ENCODE data around the gene RNH1.

RNH1 gene

DNA sequence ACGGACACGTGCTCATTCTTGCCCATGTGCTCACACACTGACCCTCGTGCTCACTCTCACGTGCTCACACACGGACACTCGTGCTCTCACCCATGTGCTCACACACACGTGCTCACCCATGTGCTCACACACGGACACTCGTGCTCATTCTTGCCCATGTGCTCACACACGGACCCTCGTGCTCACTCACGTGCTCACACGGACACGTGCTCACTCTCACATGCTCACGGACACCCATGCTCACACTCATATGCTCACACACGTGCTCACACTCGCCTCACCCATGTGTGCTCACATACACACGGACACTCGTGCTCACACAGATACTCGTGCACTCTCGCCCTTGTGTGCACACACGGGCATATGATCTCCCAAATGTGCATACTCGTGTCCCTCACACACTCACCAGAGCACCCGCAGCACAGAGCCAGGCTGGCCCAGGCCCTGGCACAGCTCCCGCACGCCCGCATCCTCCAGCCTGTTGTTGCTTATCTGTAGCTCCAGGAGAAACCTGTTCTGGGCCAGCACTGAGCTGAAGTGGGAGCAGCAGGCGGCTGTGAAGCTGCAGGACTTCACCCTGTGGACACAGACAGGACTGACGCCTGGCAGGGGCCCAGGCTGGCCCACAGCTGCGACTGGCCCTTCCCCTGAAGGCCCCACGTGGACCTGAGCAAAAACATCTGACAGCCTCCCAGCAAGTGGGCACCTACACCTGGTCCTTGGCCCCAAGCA, 9.3 kb downstream of the RNH1 start:
- DNase-seq = no peak

DNA sequence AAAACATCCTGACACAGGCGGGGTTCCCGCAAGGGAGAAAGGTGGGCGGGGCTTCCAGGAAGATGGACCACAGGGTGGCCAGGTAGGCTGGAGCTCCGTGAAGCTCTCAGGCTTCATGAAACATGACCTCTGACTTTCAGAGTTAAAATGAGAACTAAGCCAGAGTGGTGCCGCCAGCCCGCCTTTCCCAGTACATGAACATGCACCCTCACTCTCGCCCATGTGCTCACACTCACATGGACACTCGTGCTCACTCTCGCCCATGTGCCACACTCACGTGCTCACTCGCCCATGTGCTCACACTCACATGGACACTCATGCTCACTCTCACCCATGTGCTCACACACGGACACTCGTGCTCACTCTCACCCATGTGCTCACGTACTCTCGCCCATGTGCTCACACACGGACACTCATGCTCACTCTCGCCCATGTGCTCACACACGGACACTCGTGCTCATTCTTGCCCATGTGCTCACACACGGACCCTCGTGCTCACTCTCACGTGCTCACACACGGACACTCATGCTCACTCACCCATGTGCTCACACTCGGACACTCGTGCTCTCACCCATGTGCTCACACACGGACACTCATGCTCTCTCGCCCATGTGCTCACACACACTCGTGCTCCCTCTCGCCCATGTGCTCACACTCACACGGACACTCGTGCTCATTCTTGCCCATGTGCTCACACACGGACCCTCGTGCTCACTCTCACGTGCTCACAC, 10.0 kb downstream of the RNH1 start:
- no peak for DNase-seq

DNA sequence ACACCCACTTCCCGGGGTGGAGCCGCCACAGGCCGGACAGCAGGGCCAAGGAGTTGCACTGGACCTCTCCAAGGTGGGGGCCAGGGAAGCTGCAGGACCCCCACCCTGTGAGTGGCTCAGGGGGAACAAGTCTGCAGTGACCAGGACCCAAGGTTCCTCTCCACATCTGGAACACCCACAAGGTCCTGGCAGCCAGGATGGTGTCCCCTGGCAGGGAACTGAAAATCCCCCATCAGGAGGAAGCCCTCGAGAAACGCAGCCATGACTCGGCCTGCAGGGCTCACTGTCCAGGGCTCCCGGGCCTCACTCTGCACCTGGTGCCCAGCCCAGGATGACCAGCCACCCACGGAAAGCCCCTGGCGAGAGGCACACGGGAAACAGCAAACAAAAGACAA, 11.5 kb downstream of the RNH1 start:
- no peak for DNase-seq

DNA sequence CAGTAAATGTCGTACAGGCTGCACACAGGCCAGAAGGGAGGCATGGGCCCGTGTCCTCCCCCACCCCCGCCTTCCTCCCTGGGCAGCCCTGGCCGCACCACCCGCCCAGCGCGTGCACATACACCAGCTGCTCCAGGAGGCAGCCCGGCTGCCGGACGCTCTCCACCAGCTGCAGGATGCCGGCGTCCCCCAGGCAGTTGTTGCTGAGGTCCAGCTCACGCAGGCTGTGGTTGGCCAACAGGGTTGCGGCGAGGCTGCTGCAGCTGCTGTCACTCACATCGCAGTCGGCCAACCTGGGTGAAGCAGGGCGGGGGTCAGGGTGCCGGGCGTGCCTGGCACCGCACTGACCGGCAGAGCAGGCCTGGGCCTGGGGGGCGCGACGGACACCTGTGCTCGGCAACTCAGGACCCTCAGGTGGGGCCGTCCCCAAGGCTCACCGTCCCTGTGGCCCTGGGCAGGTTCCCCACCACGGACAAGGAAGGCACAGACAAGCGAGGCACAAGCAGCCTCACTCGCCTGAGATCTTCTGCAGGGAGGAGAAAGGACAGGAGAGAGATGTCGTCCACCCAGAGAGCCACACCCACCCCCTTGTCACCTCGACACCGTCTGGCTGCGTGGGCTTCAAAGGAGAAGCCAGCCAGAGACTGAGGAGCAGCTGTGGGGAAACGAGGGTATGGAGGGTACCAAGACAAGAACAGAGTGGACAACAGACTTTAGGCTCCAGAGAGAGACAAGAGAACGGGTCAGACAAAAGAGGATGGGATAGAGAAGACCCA, 12.1 kb downstream of the RNH1 start:
- no peak for DNase-seq

DNA sequence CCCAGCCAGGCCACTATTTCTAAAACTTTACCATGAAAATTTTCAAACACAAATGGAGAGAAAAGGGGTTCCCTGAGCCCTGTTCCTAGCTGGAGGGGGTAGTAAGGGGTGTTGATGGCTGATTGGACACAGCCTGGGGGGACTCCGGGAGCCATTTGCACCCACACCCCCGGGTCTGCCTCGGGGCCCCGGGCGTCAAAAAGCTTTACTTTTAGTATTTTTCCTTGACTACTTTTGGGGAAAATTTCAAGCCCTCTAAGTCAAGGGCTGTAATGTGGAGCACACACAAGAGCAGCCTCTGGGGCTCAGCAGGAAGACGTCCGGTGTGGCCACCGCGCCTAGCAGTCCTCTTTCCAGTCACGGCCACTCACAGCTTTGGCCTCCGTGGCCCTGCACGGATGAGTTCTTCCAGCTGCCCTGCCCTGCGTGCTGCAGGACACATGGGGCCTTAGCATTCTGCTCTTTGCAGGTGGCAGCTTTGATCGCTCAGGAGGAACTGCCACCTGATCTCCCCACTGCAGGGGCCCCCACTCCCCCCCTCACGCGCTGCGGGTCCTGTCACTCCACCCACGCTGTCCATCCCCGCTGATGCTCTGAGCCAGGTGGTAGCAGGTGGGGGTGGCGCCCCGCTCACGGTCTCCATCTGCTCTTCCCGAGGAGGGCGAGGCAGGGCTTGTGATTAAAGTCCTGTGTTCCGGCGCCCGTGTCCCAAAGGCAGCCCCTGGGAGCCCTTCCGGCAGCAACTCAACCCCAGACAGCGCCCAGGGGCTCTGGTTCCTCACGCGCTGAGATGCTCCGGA, 14.4 kb downstream of the RNH1 start:
- DNase-seq = no peak

DNA sequence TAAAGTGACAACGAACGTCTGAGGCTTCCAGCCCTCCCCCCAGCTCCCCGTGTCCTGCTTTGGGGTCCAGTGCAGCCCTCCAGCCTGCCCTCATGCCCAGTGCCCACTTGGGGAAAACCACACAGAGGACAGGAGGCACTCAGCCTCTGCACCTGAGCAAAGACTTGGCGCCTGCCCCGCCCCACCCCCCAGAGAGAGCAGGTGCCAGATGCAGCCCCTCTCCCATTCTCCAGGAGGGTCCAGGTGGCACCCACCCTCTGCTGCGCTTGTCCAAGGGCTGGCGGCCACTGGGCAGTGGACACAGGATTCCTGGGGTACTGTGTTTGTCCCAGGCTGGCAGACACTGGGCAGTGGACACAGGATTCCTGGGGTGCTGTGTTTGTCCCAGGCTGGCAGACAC, 15.7 kb downstream of the RNH1 start:
- DNase-seq = no peak

DNA sequence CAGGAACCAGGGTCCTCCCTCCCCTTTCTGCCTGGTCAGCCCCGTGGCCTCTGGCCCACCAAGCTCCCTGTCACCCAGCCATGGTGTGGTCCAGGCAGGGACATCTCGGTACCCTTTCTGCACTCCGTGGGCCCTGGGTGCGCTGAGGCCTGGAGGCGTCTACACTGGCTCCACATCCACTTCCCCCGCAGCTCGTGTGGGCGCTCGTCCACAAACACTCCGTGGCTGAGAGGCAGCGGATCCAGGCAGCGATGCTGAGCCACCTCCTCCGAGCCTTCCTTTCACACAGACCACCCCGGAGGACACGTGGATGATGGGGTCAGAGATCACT, 16.1 kb downstream of the RNH1 start:
- DNase-seq = no peak

DNA sequence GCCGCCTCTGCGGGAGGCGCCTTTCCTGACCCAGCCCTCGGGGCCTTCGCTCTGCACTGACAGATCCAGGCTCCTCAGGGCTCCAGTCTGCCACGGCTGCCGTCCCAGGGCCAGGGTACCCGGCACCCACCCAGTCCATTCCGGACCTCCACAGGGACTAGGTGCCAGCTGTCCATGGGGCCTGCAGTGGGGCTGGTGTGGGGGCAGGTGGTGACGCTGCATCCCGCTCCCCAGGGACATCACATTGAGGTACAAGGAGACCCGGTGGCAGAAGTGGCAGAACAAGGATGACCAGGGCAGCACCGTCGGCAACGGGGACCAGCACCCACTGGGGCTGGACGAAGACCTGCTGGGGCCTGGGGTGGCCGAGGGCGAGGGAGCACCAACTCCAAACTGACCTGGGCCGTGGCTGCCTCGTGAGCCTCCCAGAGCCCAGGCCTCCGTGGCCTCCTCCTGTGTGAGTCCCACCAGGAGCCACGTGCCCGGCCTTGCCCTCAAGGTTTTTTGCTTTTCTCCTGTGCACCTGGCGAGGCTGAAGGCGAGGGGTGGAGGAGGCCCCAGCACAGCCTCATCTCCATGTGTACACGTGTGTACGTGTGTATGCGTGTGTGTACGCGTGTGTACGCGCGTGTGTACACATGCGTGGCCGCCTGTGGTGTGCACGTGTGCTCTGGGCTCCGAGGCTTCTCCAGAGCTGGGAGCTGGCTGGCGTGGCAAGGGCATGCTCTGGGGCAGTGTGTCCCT, 16.7 kb downstream of the RNH1 start:
- DNase-seq = no peak

DNA sequence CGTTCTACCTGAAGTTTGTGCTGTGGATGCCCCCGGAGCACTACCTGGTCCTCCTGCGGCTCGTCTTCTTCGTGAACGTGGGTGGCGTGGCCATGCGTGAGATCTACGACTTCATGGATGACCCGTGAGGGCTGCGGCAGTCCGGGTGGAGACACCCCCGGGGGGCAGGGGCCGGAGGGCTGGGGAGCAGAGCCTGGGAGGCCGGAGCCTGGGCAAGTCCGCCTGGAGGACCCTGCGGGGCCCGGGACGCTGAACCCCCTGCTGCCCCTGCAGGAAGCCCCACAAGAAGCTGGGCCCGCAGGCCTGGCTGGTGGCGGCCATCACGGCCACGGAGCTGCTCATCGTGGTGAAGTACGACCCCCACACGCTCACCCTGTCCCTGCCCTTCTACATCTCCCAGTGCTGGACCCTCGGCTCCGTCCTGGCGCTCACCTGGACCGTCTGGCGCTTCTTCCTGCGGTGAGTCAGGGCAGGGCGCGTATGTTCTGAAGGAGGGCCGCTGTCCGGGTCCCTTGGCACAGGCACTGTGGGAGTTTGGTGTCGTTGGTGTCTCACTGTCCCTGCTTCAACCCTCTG, 17.3 kb downstream of the RNH1 start:
- DNase-seq = no peak

DNA sequence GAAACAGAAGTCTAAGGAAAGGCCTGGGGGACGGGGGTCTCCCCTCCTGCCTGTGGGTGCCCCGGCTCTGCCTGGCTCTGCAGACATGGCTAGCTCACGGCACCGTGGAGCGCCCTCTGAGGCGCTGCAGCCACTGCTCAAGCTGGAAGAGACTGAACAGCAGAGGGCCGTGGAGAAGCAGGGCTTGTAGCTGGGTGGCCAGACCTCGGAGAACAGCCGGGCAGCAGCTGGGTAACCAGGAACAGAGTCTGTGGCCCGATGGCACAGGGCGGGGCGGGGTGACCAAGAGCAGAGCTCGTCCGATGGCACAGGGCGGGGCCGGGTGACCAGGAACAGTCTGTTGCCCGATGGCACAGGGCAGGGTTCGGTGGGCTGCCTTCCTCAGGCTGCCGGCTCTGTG, 18.1 kb downstream of the RNH1 start:
- no peak for DNase-seq

DNA sequence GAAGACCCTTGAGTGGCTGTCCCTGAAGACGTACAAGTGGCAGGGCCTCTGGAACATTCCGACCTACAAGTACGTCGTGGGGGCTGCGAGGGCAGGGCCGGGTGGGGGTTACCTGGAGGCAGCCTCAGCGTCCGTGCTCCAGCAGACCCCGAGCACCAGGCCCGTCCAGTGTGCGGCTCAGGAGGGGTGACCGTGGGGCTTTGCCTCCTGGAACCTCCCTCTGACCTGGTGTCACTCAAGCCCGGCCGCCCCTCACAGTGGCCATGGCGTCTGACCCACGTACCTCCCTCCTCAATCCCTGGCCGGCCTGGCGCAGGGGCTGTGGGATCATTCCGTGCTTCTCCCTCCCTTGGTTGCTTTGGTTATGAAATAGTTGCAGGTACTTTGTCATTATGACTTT, 18.5 kb downstream of the RNH1 start:
- DNase-seq = no peak

DNA sequence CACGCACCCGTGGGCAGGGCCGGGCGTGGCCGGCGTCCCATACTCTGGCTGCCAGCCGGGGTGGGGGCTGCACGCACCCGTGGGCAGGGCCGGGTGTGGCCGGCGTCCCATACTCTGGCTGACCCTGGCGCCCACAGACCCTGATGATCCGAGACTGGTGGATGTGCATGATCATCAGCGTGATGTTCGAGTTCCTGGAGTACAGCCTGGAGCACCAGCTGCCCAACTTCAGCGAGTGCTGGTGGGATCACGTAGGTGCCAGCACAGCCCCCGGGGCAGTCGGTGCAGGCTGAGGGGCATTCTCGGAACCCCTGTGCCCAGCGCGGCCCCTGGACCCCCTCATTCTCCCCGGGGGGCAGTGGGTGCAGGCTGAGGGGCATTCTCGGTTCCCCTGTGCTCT, 19.0 kb downstream of the RNH1 start:
- DNase-seq = no peak

DNA sequence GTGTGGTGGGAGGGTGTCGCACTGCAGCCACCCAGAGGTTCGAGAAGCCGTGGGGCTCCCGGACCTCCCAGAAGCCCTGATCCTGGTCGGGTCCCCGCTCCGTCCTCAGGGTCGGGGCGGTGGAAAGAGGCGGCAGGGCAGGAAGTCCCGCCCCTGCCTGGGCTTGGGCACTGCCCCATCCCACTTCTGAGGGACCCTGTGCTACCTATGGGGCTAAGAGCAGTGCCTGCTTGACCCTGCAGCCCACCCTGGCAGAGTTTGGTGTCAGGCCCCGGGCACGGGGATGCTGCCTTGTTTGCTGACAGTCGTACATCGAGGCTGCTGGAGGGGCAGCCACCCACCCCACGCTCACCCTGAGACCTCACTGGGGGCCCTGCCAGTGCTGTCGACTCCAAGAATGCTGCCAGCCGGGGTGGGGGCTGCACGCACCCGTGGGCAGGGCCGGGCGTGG, 19.4 kb downstream of the RNH1 start:
- no peak for DNase-seq

DNA sequence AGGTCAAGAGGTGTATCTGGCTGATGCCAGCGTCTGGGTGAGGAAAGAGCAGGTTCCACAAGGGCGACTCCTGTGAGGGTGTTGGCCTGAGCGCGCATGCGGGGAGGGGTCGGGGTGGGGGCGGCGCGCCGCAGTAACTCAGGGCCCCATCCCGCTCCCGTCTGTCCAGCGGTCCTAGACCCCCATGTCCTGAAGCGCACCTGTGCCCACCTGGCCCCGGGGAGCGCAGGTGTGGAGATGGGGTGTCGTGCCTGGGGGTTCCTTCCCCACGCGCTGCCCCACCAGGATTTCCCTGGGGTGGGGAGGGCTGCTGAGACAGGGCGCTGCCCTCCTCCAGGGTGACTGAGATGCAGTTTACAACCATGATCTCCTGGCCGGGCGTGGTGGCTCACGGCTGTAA, 20.9 kb downstream of the RNH1 start:
- DNase-seq = no peak

DNA sequence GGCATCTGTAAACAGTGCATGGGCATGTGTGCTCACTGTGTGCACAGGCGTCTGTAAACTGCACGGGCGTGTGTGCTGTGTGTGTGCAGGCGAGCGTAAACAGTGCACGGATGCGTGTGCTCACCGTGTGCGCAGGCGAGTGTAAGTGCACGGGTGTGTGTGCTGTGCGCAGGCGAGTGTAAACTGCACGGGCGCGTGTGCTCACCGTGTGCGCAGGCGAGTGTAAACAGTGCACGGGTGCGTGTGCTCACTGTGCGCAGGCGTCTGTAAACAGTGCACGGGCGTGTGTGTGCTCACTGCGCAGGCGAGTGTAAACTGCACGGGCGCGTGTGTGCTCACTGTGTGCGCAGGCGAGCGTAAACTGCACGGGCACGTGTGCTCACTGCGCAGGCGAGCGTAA, 22.4 kb downstream of the RNH1 start:
- DNase-seq = no peak

DNA sequence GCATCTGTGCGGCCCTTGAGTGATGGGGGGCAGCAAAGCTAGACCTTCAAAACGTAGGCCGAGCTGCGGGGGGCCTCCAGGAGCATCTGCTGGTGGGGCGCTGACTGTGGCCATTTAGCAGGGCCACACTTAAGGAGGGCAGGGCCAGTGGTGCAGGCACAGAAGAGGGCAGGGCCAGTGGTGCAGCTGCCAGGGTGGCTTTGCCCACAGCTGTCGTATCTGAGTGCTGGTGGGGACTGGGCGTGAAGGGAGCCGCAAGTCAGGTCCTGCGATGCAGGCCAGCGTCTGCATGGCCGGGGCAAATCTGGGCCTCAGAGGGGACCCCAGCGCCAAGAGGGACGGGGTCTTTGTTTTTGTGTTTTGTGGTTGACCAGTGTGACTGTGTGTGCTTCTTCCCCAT, 27.7 kb downstream of the RNH1 start:
- no peak for DNase-seq

DNA sequence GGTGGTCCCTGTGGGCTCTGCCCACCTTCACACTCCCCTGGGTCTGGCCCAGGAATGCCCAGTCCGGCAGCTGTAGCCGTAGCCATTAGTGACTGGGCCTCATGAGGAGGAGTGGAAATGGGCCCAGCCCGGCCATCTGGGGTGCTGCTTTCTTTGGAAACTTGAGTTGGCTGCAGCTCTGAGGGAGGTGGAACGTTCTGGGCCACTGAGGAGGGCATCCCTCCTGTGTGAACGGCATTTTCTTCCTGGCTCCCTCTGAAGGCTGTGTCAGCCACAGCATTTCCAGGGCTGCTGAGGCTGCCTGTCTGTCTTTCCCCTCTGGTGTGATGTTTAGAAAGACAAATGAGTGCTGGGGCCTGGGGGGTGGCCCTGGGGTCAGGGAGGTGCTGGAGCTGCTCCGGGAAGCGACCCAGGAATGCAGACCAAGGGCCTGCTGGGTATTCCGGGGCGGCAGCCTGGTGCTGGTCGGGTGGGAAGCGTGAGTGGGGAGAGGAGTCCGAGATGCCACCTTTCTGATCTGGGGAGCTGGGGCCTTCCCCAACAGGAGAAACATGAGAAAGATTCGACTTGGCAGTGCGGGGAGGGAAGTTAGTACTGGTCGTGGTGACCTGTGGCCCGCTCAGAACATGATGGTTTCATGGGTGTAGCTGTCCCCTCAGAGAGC, 29.9 kb downstream of the RNH1 start:
- DNase-seq = no peak

DNA sequence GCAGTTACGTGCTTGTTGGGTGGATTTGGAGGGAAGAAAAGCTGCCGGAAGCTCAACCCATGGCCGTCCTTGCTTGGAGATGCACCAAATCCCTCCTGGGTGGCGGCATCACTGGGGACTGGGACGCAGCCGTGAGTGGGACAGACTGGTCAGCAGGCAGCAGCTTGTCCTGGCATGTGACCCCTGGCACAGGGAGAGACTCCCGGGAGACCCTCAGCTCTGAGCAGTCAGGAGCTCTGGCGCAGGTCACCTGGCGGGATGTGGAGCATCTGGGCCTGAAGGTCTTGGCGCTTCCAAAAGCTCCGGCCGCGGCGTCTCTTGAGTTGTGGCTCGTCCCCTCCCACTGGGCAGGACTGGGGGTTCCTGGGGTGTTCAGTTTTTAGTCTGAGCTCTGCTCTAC, 30.6 kb downstream of the RNH1 start:
- no peak for DNase-seq

DNA sequence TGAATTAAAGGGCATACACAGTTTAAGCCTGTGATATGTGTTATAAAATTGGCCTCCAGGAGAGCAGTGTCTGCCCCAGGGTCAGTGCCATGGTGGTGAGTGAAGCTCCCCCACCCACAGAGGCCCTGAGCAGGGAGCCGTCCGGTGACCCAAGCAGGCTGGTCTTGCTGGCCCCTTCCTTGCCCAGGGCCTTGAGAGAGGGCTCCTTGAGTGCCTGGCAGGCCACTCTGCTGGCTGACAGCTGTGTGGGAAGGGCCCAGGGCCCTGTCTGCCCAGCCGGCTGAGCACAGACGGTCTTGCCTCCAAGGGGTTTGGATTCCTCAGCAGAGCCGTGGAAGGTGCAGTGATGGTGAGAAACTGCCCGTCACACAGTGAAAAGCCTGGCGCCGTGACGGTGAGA, 31.1 kb downstream of the RNH1 start:
- DNase-seq = no peak

DNA sequence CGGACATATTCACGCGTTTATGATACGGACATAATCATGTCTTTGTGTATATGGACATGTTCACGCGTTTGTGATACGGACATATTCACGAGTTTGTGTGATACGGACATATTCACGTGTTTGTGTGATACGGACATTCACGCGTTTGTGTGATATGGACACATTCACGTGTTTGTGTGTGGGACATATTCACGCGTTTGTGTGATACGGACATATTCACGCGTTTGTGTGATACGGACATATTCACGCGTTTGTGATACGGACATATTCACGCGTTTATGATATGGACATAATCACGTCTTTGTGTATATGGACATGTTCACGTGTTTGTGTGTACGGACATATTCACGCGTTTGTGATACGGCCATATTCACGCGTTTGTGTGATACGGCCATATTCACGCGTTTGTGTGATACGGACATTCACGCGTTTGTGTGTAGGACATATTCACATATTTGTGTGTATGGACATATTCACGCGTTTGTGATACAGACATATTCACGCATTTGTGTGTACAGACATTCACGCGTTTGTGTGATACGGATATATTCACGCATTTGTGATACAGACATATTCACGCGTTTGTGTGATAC, 32.0 kb downstream of the RNH1 start:
- no peak for DNase-seq

All from NCI-H1105 (cell line).